ENCODE data around the gene GRAMD2B. TPM values are rescaled to one million over a fixed set of nuclear protein-coding genes. Genes with fewer than 3 reads are reported as not detected.
"Not testable (repeated sequence)": the region's sequence is repeated elsewhere in the genome, so short reads cannot be mapped to it uniquely, and the experiment has no call there.

The GRAMD2B gene
- total RNA-seq, 1 experiment from 2014 or later, result 6.7 TPM

DNA sequence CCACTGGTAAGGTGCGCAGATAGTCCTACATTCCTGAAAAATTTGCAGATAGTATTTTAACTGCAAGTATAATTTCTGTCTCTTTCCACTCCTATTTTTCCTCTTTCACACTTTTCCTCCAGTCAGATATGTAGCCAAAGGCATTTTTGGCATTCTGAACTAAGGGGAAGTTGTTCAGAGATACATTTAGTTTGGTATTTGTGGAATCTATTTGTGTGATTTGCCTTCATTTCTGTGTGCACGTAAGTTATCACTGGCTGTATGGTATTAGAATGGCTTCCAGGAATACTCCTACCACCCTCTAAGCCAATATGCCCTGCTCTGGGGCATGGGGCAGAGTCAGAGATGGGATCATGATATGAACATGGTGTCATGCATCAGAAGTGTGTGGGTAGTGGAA, 45.8 kb upstream of the GRAMD2B start:
- Histone ChIP-seq H3K4me2 (ENCODE audit: insufficient read depth, insufficient read length, low read length) (no peak overlapping the region), H3K27ac (ENCODE audit: insufficient read length, low read depth, low read length) (no peak overlapping the region), H2BK12ac (ENCODE audit: insufficient read length, low read depth, low read length) (no peak overlapping the region), H3K14ac (ENCODE audit: insufficient read depth, low read length) (no peak overlapping the region), H3K56ac (ENCODE audit: insufficient read length, low read depth, low read length) (no peak overlapping the region), H4K20me1 (ENCODE audit: control insufficient read depth, insufficient read depth, insufficient read length) (no peaks in the 10 kb centered on the region), H4K91ac (ENCODE audit: insufficient read length, low read depth, low read length) (no peak overlapping the region), H2BK120ac (ENCODE audit: low read depth, low read length, poor library complexity, severe bottlenecking) (no peak overlapping the region), H2BK15ac (ENCODE audit: low read depth, low read length) (no peak overlapping the region), H2AK5ac (ENCODE audit: insufficient read length, low read length) (no peak overlapping the region), H3K79me1 (ENCODE audit: insufficient read depth, low read depth, low read length, poor library complexity, severe bottlenecking) (no peaks in the 10 kb centered on the region), H2BK20ac (ENCODE audit: low read depth, low read length, poor library complexity, severe bottlenecking) (no peak overlapping the region), H4K5ac (ENCODE audit: insufficient read length, low read depth, low read length) (no peak overlapping the region), H4K8ac (replicated peaks; ENCODE audit: insufficient read length, low read depth, low read length) (no peak overlapping the region), H2AFZ (ENCODE audit: low read length) (no peak overlapping the region), H3K79me2 (ENCODE audit: insufficient read depth, low read length) (no peaks in the 10 kb centered on the region), H2BK5ac (ENCODE audit: insufficient read length, low read length) (no peak overlapping the region), H3K9me3 (ENCODE audit: control insufficient read depth, low read depth, low read length) (no peaks in the 10 kb centered on the region), H3K23ac (ENCODE audit: insufficient read length, low read depth, low read length) (no peak overlapping the region), H3K27me3 (ENCODE audit: insufficient read depth, low read length) (no peaks in the 10 kb centered on the region), H3K9ac (ENCODE audit: extremely low read depth, insufficient read length, low read length) (no peak overlapping the region), H3K4me1 (ENCODE audit: insufficient read depth, low read length) (no peaks in the 10 kb centered on the region; the same call in 1 of the 2 replicates), H3K4ac (ENCODE audit: low read depth, low read length) (no peak overlapping the region), H3T11ph (ENCODE audit: low read length) (no peak overlapping the region), H3K18ac (ENCODE audit: insufficient read length, low read depth, low read length) (no peak overlapping the region), H3K23me2 (ENCODE audit: insufficient read length, low read depth, low read length, poor library complexity, severe bottlenecking) (no peaks in the 10 kb centered on the region)
- Mint-ChIP-seq H3K9me3 (peaks cover 0 to 10% of the 10 kb centered on the region in 2 experiments; a peak in 3 of 5 replicates), H3K36me3 (ENCODE audit: insufficient read depth in 1 of 3, low read depth in 3 of 3) (peaks cover 2 to 10% (median 4%) of the 10 kb centered on the region in 3 experiments; a peak in 3 of 7 replicates), H3K27me3 (ENCODE audit: low read depth) (no peaks in the 10 kb centered on the region), H3K4me1 (peaks cover 15 to 17% of the 10 kb centered on the region in 2 experiments), H3K27ac (no peak overlapping the region), H3K4me3 (no peak overlapping the region)
- no peak for DNase-seq
- no CpG with 5 or more reads among the region's 2 CpGs for WGBS (ENCODE audit: extremely low coverage, insufficient read length, low lambda C conversion rate)
- TF ChIP-seq, protein P1, sequence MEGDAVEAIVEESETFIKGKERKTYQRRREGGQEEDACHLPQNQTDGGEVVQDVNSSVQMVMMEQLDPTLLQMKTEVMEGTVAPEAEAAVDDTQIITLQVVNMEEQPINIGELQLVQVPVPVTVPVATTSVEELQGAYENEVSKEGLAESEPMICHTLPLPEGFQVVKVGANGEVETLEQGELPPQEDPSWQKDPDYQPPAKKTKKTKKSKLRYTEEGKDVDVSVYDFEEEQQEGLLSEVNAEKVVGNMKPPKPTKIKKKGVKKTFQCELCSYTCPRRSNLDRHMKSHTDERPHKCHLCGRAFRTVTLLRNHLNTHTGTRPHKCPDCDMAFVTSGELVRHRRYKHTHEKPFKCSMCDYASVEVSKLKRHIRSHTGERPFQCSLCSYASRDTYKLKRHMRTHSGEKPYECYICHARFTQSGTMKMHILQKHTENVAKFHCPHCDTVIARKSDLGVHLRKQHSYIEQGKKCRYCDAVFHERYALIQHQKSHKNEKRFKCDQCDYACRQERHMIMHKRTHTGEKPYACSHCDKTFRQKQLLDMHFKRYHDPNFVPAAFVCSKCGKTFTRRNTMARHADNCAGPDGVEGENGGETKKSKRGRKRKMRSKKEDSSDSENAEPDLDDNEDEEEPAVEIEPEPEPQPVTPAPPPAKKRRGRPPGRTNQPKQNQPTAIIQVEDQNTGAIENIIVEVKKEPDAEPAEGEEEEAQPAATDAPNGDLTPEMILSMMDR (conservative IDR thresholded peaks at IDR 0.05), result no peak

- H3K4ac ChIP-seq (ENCODE audit: low read depth, low read length); H3K79me2 ChIP-seq (ENCODE audit: insufficient read depth, low read length); H3K18ac ChIP-seq (ENCODE audit: insufficient read length, low read depth, low read length); H3K4me3 Mint-ChIP-seq; H3T11ph ChIP-seq (ENCODE audit: low read length); H3K27me3 ChIP-seq (ENCODE audit: insufficient read depth, low read length); H3K27me3 Mint-ChIP-seq (ENCODE audit: low read depth); H2BK120ac ChIP-seq (ENCODE audit: low read depth, low read length, poor library complexity, severe bottlenecking); H2BK5ac ChIP-seq (ENCODE audit: insufficient read length, low read length); DNase-seq; H3K14ac ChIP-seq (ENCODE audit: insufficient read depth, low read length); H3K4me1 ChIP-seq (ENCODE audit: insufficient read depth, low read length); H3K23me2 ChIP-seq (ENCODE audit: insufficient read length, low read depth, low read length, poor library complexity, severe bottlenecking); H2BK15ac ChIP-seq (ENCODE audit: low read depth, low read length); H3K9me3 ChIP-seq (ENCODE audit: control insufficient read depth, low read depth, low read length); H3K27ac ChIP-seq (ENCODE audit: insufficient read length, low read depth, low read length); H3K27ac Mint-ChIP-seq; H4K91ac ChIP-seq (ENCODE audit: insufficient read length, low read depth, low read length); H3K4me2 ChIP-seq (ENCODE audit: insufficient read depth, insufficient read length, low read length); H2BK12ac ChIP-seq (ENCODE audit: insufficient read length, low read depth, low read length); H3K56ac ChIP-seq (ENCODE audit: insufficient read length, low read depth, low read length); H3K23ac ChIP-seq (ENCODE audit: insufficient read length, low read depth, low read length); H4K5ac ChIP-seq (ENCODE audit: insufficient read length, low read depth, low read length); H4K20me1 ChIP-seq (ENCODE audit: control insufficient read depth, insufficient read depth, insufficient read length); H2BK20ac ChIP-seq (ENCODE audit: low read depth, low read length, poor library complexity, severe bottlenecking); H2AK5ac ChIP-seq (ENCODE audit: insufficient read length, low read length); H3K9ac ChIP-seq (ENCODE audit: extremely low read depth, insufficient read length, low read length); H2AFZ ChIP-seq (ENCODE audit: low read length); H3K79me1 ChIP-seq (ENCODE audit: insufficient read depth, low read depth, low read length, poor library complexity, severe bottlenecking); H4K8ac ChIP-seq (replicated peaks; ENCODE audit: insufficient read length, low read depth, low read length): not testable (repeated sequence)
- Mint-ChIP-seq H3K9me3 (peaks cover 0 to 13% of the 10 kb centered on the region in 2 experiments; a peak in 3 of 5 replicates), H3K36me3 (ENCODE audit: insufficient read depth in 1 of 3, low read depth in 3 of 3) (peaks cover 2 to 12% (median 4%) of the 10 kb centered on the region in 3 experiments; a peak in 3 of 7 replicates), H3K4me1 (peaks cover 10 to 11% of the 10 kb centered on the region in 2 experiments)
- no CpG with 5 or more reads among the region's 2 CpGs for WGBS (ENCODE audit: extremely low coverage, insufficient read length, low lambda C conversion rate)
Measured at GRCh38 chr5:126380316-126380715, 42.9 kb upstream of the GRAMD2B start.
